OCI-LY7 (cell line): ENCODE data around the gene DDX54. TPM values are rescaled to one million over a fixed set of nuclear protein-coding genes. Genes with fewer than 3 reads are reported as not detected.
"Not testable (repeated sequence)": the region's sequence is repeated elsewhere in the genome, so short reads cannot be mapped to it uniquely, and the experiment has no call there.

Experiments used
- BruUV-seq: library from RNA; stranded (reverse); fragments of 400-500 nt; replicated peaks from 2 replicates; lab custom pipeline; 2021; lab: Mats Ljungman, UMichigan
- CTCF ChIA-PET: fragments of 300-600 bp; sonication (Branson Sonifier 250); formaldehyde crosslinking; loops from one replicate; lab custom pipeline; 2022; ENCODE audit warnings: antibody characterized with exemption; ENCODE audit not compliant: unreplicated experiment; lab: Charles Lee
- POLR2A ChIA-PET: fragments of 300-600 bp; sonication (Branson Sonifier 250); formaldehyde crosslinking; loops from one replicate; lab custom pipeline; 2022; ENCODE audit warnings: antibody characterized with exemption; lab: Charles Lee
- DNase-seq: peaks from one replicate; pipeline ENCODE4 v3.0.0-alpha.2; 2015; ENCODE audit warnings: low spot score
- H2AFZ ChIP-seq: fragments of 200-600 bp; sonication (generic), shearing (Covaris generic); 2 replicates; pipeline ENCODE4 v1.6.1; 2014; ENCODE audit warnings: mild to moderate bottlenecking, antibody characterized with exemption, low read length, moderate library complexity
- H3K27ac ChIP-seq: fragments of 200-600 bp; sonication (generic); 2 replicates; pipeline ENCODE4 v1.5.1; 2014; ENCODE audit warnings: mixed run types, low read depth, mild to moderate bottlenecking, moderate library complexity, low read length, inconsistent platforms; ENCODE audit not compliant: poor library complexity, severe bottlenecking
- H3K36me3 ChIP-seq: fragments of 200-600 bp; sonication (generic); 2 replicates; pipeline ENCODE4 v1.6.1; 2014; ENCODE audit warnings: mild to moderate bottlenecking, antibody characterized with exemption, low read length, moderate library complexity, mixed read lengths; ENCODE audit not compliant: insufficient read depth
- H3K4me1 ChIP-seq: fragments of 200-600 bp; sonication (generic); 2 replicates; pipeline ENCODE4 v1.5.1; 2014; ENCODE audit warnings: mild to moderate bottlenecking, low read length; ENCODE audit not compliant: insufficient read depth, poor library complexity, severe bottlenecking
- H3K4me2 ChIP-seq: fragments of 200-600 bp; sonication (generic); 2 replicates; pipeline ENCODE4 v1.6.1; 2014; ENCODE audit warnings: mild to moderate bottlenecking, low read length
- H3K4me3 ChIP-seq: fragments of 200-600 bp; sonication (generic); 2 replicates; pipeline ENCODE4 v1.5.1; 2014; ENCODE audit warnings: mild to moderate bottlenecking, low read depth, low read length; ENCODE audit not compliant: poor library complexity, severe bottlenecking
- H3K79me2 ChIP-seq: fragments of 200-600 bp; sonication (generic); 2 replicates; pipeline ENCODE4 v1.6.1; 2016; ENCODE audit warnings: low read depth, mild to moderate bottlenecking, low read length, moderate library complexity, mixed read lengths; ENCODE audit not compliant: insufficient read depth
- H3K9me2 ChIP-seq: fragments of 200-600 bp; sonication (generic); 2 replicates; pipeline ENCODE4 v1.6.1; 2016; ENCODE audit warnings: mild to moderate bottlenecking, low read length, mixed read lengths; ENCODE audit not compliant: insufficient read depth
- H3K9me3 ChIP-seq: fragments of 200-600 bp; sonication (generic); 2 replicates; pipeline ENCODE4 v1.6.1; 2014; ENCODE audit warnings: mild to moderate bottlenecking, mixed run types, low read length, mixed read lengths
- H4K20me1 ChIP-seq: fragments of 200-600 bp; sonication (generic); 2 replicates; pipeline ENCODE4 v1.6.1; 2014; ENCODE audit warnings: mild to moderate bottlenecking, antibody characterized with exemption, low read length, moderate library complexity, mixed read lengths; ENCODE audit not compliant: insufficient read depth
- EZH2phosphoT487 ChIP-seq: fragments of 200-600 bp; sonication (generic); IDR thresholded peaks from 2 replicates; pipeline ENCODE4 v1.6.1; 2018; ENCODE audit warnings: low read depth, borderline replicate concordance, mild to moderate bottlenecking, mixed run types, antibody characterized with exemption, low read length, moderate library complexity, mixed read lengths
- intact Hi-C: fragments of 100-400 bp; cut with micrococcal nuclease; formaldehyde crosslinking; loops from one replicate; pipeline ENCODE4 v1.10.0; 2022; ENCODE audit not compliant: unreplicated experiment
- total RNA-seq, 2 experiments: library from RNA; depleted of rRNA in 1 of 2; stranded (reverse); fragments of >200 nt in 1 of 2; shearing (Covaris generic) in 1 of 2; gene quantifications; 2 replicates each; pipeline ENCODE4 v1.2.3, GENCODE V29; 2014 to 2022
- TF ChIP-seq, protein P1 (sequence below): fragments of 200-600 bp; sonication (generic); conservative IDR thresholded peaks from 2 replicates; pipeline ENCODE4 v1.5.1; 2014; ENCODE audit warnings: mild to moderate bottlenecking, antibody characterized with exemption, low read length, moderate library complexity, mixed read lengths

DDX54 gene
- total RNA-seq, 2 experiments from 2014 or later: 87.2 to 145 TPM

DNA sequence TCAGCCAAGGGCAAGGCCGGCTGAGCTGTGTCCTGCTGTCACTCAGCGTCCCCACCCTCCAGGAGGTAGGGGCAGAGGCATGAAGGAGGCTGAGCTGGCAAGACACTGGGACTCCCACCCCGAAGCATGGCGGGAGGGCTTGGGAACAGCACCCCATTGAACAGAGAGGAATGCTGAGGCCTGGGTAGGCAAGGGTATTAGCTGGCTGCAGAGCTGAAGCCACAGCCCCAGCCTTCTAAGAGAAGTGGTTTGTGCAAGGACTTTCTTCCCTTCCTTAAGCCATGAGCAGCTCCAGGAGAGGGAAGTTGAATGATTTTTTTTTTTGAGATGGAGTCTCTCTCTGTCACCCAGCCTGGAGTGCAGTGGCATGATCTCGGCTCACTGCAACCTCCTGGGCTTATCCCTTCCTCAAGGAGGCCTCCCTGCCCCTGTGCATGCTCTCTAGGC lies 42.4 kb downstream of the DDX54 start:
- DNase-seq: no peak
- peak overlapping the region; percentile 36 for H3K27ac ChIP-seq
- H3K79me2 ChIP-seq: no peaks in the 10 kb centered on the region
- H3K9me2 ChIP-seq: no peaks in the 10 kb centered on the region
- no peaks in the 10 kb centered on the region for H3K36me3 ChIP-seq
- no peak for TF ChIP-seq EZH2phosphoT487
- TF ChIP-seq, protein P1, sequence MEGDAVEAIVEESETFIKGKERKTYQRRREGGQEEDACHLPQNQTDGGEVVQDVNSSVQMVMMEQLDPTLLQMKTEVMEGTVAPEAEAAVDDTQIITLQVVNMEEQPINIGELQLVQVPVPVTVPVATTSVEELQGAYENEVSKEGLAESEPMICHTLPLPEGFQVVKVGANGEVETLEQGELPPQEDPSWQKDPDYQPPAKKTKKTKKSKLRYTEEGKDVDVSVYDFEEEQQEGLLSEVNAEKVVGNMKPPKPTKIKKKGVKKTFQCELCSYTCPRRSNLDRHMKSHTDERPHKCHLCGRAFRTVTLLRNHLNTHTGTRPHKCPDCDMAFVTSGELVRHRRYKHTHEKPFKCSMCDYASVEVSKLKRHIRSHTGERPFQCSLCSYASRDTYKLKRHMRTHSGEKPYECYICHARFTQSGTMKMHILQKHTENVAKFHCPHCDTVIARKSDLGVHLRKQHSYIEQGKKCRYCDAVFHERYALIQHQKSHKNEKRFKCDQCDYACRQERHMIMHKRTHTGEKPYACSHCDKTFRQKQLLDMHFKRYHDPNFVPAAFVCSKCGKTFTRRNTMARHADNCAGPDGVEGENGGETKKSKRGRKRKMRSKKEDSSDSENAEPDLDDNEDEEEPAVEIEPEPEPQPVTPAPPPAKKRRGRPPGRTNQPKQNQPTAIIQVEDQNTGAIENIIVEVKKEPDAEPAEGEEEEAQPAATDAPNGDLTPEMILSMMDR: no peak
- H4K20me1 ChIP-seq: no peaks in the 10 kb centered on the region
- H3K4me2 ChIP-seq: peak overlapping the region; percentile 44
- ChIA-PET CTCF (no interaction called here), POLR2A (interaction anchor here (0.6 to 1.1 kb wide), 4 partner anchors 10 to 236 kb away, joined by 3 to 4 read pairs (median 3); no protein-coding TSS in a partner anchor)
- H3K4me1 ChIP-seq: peaks cover 57% of the 10 kb centered on the region
- intact Hi-C loops: no loop called here
- H3K9me3 ChIP-seq: no peaks in the 10 kb centered on the region
- no peak overlapping the region for H3K4me3 ChIP-seq
- peak overlapping the region; percentile 82 for H2AFZ ChIP-seq
- BruUV-seq: no TSS peak

DNA sequence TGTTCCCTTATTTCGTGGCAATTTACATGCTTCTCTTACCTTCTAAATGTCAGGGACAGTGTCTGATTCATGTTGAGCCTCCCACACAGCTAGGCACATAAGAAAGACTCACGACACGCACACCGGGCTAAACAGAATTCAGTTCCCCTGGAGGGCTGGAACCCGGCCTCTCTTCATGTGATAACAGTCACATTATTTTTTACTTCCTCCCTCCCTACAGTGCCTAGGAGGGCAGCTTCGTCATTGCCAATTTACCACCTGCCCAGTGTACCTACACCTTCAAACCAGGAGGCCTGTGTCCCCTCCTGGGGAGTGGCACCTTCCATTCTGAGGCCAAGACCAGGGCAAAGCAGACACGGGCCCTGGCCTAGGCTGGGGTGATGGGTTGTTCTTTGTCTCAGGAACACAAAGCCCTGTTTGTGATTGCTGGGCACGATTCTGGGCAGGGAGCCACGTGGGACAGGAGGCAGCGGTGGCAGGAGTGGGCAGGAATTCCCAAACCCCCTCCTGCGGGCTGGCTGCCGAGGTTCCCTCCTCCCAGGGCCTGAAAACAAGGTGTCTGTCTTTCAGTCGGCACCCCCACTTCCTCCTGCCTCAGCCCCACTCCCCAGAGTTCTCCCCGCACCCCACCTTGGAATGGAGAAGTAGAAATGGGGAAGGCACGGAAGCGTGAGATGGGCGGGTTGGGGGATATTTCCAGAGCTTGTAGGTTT lies 42.9 kb downstream of the DDX54 start:
- no TSS peak for BruUV-seq
- peak overlapping the region; percentile 82 for H2AFZ ChIP-seq
- H3K9me3 ChIP-seq: no peaks in the 10 kb centered on the region
- H4K20me1 ChIP-seq: no peaks in the 10 kb centered on the region
- H3K79me2 ChIP-seq: no peaks in the 10 kb centered on the region
- no peaks in the 10 kb centered on the region for H3K36me3 ChIP-seq
- H3K9me2 ChIP-seq: no peaks in the 10 kb centered on the region
- peaks cover 63% of the 10 kb centered on the region for H3K4me1 ChIP-seq
- ChIA-PET POLR2A (interaction anchor here (0.6 to 1.1 kb wide), 4 partner anchors 9 to 235 kb away, joined by 3 to 4 read pairs (median 3); no protein-coding TSS in a partner anchor), CTCF (no interaction called here)
- peak overlapping the region; percentile 36 for H3K27ac ChIP-seq
- no peak overlapping the region for H3K4me3 ChIP-seq
- TF ChIP-seq, protein P1: no peak
- TF ChIP-seq EZH2phosphoT487: no peak
- DNase-seq: no peak
- intact Hi-C loops: no loop called here
- H3K4me2 ChIP-seq: peak overlapping the region; percentile 44

DNA sequence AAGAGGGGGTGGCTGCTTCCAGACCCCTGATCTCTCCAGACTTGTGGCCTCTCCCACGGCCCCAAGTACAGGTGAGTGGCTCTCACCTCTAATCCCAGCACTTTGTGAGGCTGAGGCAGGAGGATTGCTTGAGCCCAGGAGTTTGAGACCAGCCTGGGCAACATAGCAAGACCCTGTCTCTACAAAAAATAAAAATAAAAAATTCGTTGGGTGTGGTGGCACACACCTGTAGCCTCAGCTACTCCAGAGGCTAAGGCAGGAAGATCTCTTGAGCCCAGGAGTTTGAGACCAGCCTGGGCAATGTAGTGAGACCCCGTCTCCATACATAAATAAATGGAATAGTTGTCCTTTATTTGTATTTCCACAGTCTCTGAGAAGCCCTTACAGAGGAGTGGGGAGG lies 43.6 kb downstream of the DDX54 start:
- peak overlapping the region; percentile 39 for H3K27ac ChIP-seq
- peaks cover 68% of the 10 kb centered on the region for H3K4me1 ChIP-seq
- BruUV-seq, H3K9me2 ChIP-seq, intact Hi-C loops, H3K79me2 ChIP-seq, H3K9me3 ChIP-seq, DNase-seq, H4K20me1 ChIP-seq, H3K4me3 ChIP-seq, CTCF ChIA-PET, H3K36me3 ChIP-seq: not testable (repeated sequence)
- peak overlapping the region; percentile 84 for H3K4me2 ChIP-seq
- POLR2A ChIA-PET: interaction anchor here (1.1 kb wide), 1 partner anchor 12 kb away, joined by 3 read pairs; no protein-coding TSS in a partner anchor
- H2AFZ ChIP-seq: peak overlapping the region; percentile 82; the same call in 1 of the 2 replicates
